A673 (cell line): Measurements from ENCODE around the gene COBLL1. TPM values are rescaled to one million over a fixed set of nuclear protein-coding genes. Genes with fewer than 3 reads are reported as not detected.

Source experiments
- BruUV-seq: library from RNA; stranded (reverse); fragments of 400-500 nt; replicated peaks from 2 replicates; lab custom pipeline; 2021; lab: Mats Ljungman, UMichigan
- CTCF ChIA-PET: fragments of 300-600 bp; sonication (Branson Sonifier 250); formaldehyde crosslinking; loops from one replicate; lab custom pipeline; 2022; ENCODE audit warnings: antibody characterized with exemption; lab: Charles Lee
- POLR2A ChIA-PET: fragments of 300-600 bp; sonication (Branson Sonifier 250); formaldehyde crosslinking; loops from one replicate; lab custom pipeline; 2022; ENCODE audit warnings: antibody characterized with exemption; ENCODE audit not compliant: low non-redundant PET; lab: Charles Lee
- DNase-seq: peaks from one replicate; pipeline ENCODE4 v3.0.0-alpha.2; 2015; ENCODE audit warnings: low spot score
- H3K27ac ChIP-seq: fragments of 200-600 bp; sonication (generic); 2 replicates; pipeline ENCODE4 v1.5.1; 2016; ENCODE audit warnings: mixed run types, low read depth, mild to moderate bottlenecking, mixed read lengths, antibody characterized with exemption, low read length; ENCODE audit not compliant: poor library complexity, severe bottlenecking
- H3K27me3 ChIP-seq: fragments of 200-600 bp; sonication (generic); replicated peaks from 2 replicates; pipeline ENCODE4 v1.6.1; 2017; ENCODE audit warnings: mixed run types, low read depth, mild to moderate bottlenecking, mixed read lengths, antibody characterized with exemption, low read length; ENCODE audit not compliant: insufficient read depth, poor library complexity
- H3K36me3 ChIP-seq: fragments of 200-600 bp; sonication (generic); 2 replicates; pipeline ENCODE4 v1.6.1; 2016; ENCODE audit warnings: mixed run types, mild to moderate bottlenecking, mixed read lengths, antibody characterized with exemption, low read length; ENCODE audit not compliant: insufficient read depth, poor library complexity, severe bottlenecking
- H3K4me1 ChIP-seq: fragments of 200-600 bp; sonication (generic); 2 replicates; pipeline ENCODE4 v1.6.1; 2017; ENCODE audit warnings: mixed run types, mild to moderate bottlenecking, mixed read lengths, antibody characterized with exemption, low read length; ENCODE audit not compliant: insufficient read depth, poor library complexity, severe bottlenecking
- H3K4me3 ChIP-seq: fragments of 200-600 bp; sonication (generic); 2 replicates; pipeline ENCODE4 v1.5.1; 2016; ENCODE audit warnings: low read depth, mixed run types, mild to moderate bottlenecking, mixed read lengths, low read length; ENCODE audit not compliant: poor library complexity, severe bottlenecking
- H3K9me3 ChIP-seq: fragments of 200-600 bp; sonication (generic); 2 replicates; pipeline ENCODE4 v1.6.1; 2016; ENCODE audit warnings: mixed run types, low read depth, mild to moderate bottlenecking, mixed read lengths, antibody characterized with exemption, low read length; ENCODE audit not compliant: poor library complexity, severe bottlenecking
- EZH2 ChIP-seq: fragments of 200-600 bp; sonication (generic); IDR thresholded peaks from 2 replicates; pipeline ENCODE4 v1.6.1; 2017; ENCODE audit warnings: borderline replicate concordance, low read depth, mild to moderate bottlenecking, mixed read lengths, antibody characterized with exemption, low read length; ENCODE audit not compliant: poor library complexity, severe bottlenecking
- intact Hi-C: fragments of 100-400 bp; cut with micrococcal nuclease; formaldehyde crosslinking; loops from one replicate; pipeline ENCODE4 v1.10.0; 2022; ENCODE audit not compliant: unreplicated experiment
- total RNA-seq: library from RNA; stranded (reverse); gene quantifications from 2 replicates; pipeline ENCODE4 v1.2.3, GENCODE V29; 2021
- TF ChIP-seq, protein P1 (sequence below): fragments of 300-800, 200-600 bp; sonication (generic); conservative IDR thresholded peaks from 2 replicates; pipeline ENCODE4 v1.5.1; 2017; ENCODE audit warnings: low read depth, mild to moderate bottlenecking, antibody characterized with exemption, low read length, moderate library complexity, mixed read lengths

COBLL1 gene
- total RNA-seq, 1 experiment from 2014 or later: 6.6 TPM

DNA sequence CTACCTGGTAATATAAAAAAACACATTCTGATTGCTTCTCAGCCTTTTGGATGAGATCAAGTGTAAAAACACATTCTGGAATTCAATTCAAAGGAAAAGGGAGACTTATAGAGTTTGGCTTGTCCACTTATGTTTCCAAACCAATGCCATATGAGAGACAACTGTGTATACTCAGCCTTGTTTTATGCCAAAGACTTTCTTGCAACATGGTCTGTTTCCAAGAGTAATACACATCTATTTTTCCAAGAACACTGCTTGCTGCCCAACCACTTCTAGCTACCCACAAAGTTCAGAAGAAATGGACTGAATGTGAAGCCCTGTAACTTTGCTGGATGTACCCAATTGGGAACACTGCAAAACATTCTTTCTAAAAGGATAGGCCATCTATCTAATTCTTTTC is 172.3 kb downstream of the COBLL1 start:
- TF ChIP-seq, protein P1, sequence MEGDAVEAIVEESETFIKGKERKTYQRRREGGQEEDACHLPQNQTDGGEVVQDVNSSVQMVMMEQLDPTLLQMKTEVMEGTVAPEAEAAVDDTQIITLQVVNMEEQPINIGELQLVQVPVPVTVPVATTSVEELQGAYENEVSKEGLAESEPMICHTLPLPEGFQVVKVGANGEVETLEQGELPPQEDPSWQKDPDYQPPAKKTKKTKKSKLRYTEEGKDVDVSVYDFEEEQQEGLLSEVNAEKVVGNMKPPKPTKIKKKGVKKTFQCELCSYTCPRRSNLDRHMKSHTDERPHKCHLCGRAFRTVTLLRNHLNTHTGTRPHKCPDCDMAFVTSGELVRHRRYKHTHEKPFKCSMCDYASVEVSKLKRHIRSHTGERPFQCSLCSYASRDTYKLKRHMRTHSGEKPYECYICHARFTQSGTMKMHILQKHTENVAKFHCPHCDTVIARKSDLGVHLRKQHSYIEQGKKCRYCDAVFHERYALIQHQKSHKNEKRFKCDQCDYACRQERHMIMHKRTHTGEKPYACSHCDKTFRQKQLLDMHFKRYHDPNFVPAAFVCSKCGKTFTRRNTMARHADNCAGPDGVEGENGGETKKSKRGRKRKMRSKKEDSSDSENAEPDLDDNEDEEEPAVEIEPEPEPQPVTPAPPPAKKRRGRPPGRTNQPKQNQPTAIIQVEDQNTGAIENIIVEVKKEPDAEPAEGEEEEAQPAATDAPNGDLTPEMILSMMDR: no peak
- TF ChIP-seq EZH2: no peak
- no peaks in the 10 kb centered on the region for H3K9me3 ChIP-seq
- ChIA-PET CTCF (no interaction called here), POLR2A (no interaction called here)
- intact Hi-C loops: no loop called here
- H3K4me1 ChIP-seq: no peaks in the 10 kb centered on the region
- BruUV-seq: no TSS peak
- H3K27me3 ChIP-seq: no peaks in the 10 kb centered on the region
- no peak overlapping the region for H3K27ac ChIP-seq
- no peaks in the 10 kb centered on the region for H3K36me3 ChIP-seq
- H3K4me3 ChIP-seq: no peak overlapping the region
- DNase-seq: no peak

DNA sequence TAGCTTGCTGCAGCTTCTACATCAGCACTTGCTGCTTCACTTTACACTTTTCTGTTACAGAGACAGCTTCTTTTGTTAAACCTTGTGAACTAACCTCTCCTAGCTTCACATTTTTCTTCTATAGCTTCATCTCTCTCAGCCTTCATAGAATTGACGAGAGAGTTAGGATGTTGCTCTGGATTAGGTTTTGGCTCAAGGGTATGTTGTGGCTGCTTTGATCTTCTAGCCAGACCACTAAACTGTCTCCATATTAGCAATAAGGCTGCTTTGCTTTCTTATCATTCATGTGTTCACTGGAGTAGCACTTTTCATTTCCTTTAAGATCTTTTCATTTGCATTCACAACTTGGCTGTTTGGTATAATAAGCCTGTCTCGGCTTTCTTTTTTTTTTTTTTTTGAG is 174.1 kb downstream of the COBLL1 start:
- H3K36me3 ChIP-seq: no peaks in the 10 kb centered on the region
- H3K4me3 ChIP-seq: no peak overlapping the region
- ChIA-PET CTCF (no interaction called here), POLR2A (no interaction called here)
- H3K27me3 ChIP-seq: no peaks in the 10 kb centered on the region
- H3K9me3 ChIP-seq: no peaks in the 10 kb centered on the region
- H3K27ac ChIP-seq: no peak overlapping the region
- TF ChIP-seq, protein P1: no peak
- no peak for TF ChIP-seq EZH2
- DNase-seq: no peak
- intact Hi-C loops: no loop called here
- BruUV-seq: no TSS peak
- no peaks in the 10 kb centered on the region for H3K4me1 ChIP-seq

DNA sequence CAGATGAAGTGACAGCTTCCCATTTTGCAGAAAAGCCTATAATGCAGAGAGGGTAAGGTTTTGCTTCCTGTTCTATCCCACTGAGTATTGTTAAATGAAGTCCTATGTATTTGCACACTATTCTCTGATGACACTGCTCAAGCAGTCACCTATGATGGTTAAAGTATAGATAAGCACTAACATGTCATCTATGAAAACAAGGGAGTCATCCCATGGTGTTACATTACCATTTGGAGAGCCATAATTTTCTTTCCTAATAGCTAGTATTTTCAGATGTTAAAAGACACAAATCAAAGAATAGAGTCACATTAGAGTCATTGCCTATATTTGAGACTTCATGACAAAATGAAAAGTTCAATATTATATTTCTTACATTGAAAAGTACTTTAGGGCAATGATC is 177.6 kb downstream of the COBLL1 start:
- no peaks in the 10 kb centered on the region for H3K27me3 ChIP-seq
- no peak overlapping the region for H3K4me3 ChIP-seq
- POLR2A ChIA-PET: no interaction called here
- no peaks in the 10 kb centered on the region for H3K9me3 ChIP-seq
- H3K27ac ChIP-seq: no peak overlapping the region
- intact Hi-C loops: no loop called here
- TF ChIP-seq, protein P1: no peak
- no peak for TF ChIP-seq EZH2
- DNase-seq: no peak
- no peaks in the 10 kb centered on the region for H3K36me3 ChIP-seq
- CTCF ChIA-PET: no interaction called here
- no TSS peak for BruUV-seq
- H3K4me1 ChIP-seq: peaks cover 4% of the 10 kb centered on the region
